ENCODE data around the gene SLC46A3.

The SLC46A3 gene

GRCh38 chr13:28679628-28680027, 39.1 kb downstream of the SLC46A3 start:
- no peak for DNase-seq

- DNase-seq: no peak
Observed at GRCh38 chr13:28678809-28679208, 40.0 kb downstream of the SLC46A3 start.

GRCh38 chr13:28671126-28671792, 47.5 kb downstream of the SLC46A3 start:
- no peak for DNase-seq

GRCh38 chr13:28666897-28667488, 51.8 kb downstream of the SLC46A3 start:
- no peak for DNase-seq

GRCh38 chr13:28659621-28659970, 59.2 kb downstream of the SLC46A3 start:
- DNase-seq: peak; percentile 75

- DNase-seq: peak; percentile 93
Observed at GRCh38 chr13:28658796-28659620, 59.8 kb downstream of the SLC46A3 start, which contains the start of gene POMP. Gene POMP, plus strand, starts transcription at chr13:28659130. Its CDS starts 55 bp downstream, at chr13:28659185.

GRCh38 chr13:28658539-28658795, 60.3 kb downstream of the SLC46A3 start:
- DNase-seq: no peak

- no peak for DNase-seq
Observed at GRCh38 chr13:28657784-28658538, 60.8 kb downstream of the SLC46A3 start.

- no peak for DNase-seq
Observed at GRCh38 chr13:28655561-28655960, 63.2 kb downstream of the SLC46A3 start.

GRCh38 chr13:28654276-28654675, 64.5 kb downstream of the SLC46A3 start:
- no peak for DNase-seq

GRCh38 chr13:28653111-28653510, 65.7 kb downstream of the SLC46A3 start:
- DNase-seq: no peak

GRCh38 chr13:28651810-28652401, 66.9 kb downstream of the SLC46A3 start:
- DNase-seq: no peak

- DNase-seq: peak; percentile 52
Observed at GRCh38 chr13:28650284-28650683, 68.5 kb downstream of the SLC46A3 start.

Data from activated CD4-positive, alpha-beta T cell treated with anti-CD3 and anti-CD28 coated beads, Interleukin-10, Interleukin-2, amounts not matched to agents 100 ng/mL and 50 ng/mL, durations not matched to agents 16 hours and 8 hours (primary cell).